Right lung (tissue), 5 donors: ENCODE data around the gene ASAP2. TPM values are rescaled to one million over a fixed set of nuclear protein-coding genes. Genes with fewer than 3 reads are reported as not detected.
"Not testable (repeated sequence)": the region's sequence is repeated elsewhere in the genome, so short reads cannot be mapped to it uniquely, and the experiment has no call there.

Experiments used
- DNase-seq, 2 donors: peaks; one replicate each; pipeline ENCODE4 v3.0.0-alpha.2; 2013
- polyA plus RNA-seq, 5 donors: library from polyadenylated mRNA; unstranded; fragments of 120-200 nt; gene quantifications; one replicate each; pipeline versions ENCODE4 v1.2.1 to v1.2.3, GENCODE V29; 2013; ENCODE audit warnings: inconsistent platforms in 1 of 5, low replicate concordance in 1 of 5; ENCODE audit not compliant: insufficient read length in 5 of 5, insufficient read depth in 1 of 5

ASAP2 gene
- polyA plus RNA-seq, 5 donors, result 22.4 to 36.3 (median 33.7) TPM

GRCh38 chr2:9377461-9378097 is 171.0 kb downstream of the ASAP2 start:
- DNase-seq, result no peak

GRCh38 chr2:9378433-9379390 is 172.1 kb downstream of the ASAP2 start:
- no peak for DNase-seq

DNA sequence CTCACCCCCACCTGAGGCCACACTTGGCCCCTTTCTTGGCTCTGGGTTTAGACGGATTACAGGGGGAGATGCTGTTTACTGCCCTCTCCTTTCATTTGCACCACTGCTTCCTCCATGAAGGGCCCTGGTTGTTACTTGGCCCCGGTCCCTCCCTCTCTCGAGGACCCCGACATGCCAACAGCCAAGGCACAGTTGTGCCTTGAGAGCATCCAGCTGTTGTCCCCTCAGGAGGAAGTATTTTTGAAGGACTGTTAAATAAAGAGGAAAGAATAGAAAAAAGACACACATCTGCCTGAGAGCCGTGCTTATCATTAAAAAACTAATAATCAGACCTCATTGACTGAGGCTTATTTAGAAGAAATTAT is 172.8 kb downstream of the ASAP2 start:
- peak; percentile 49 to 51 for DNase-seq

GRCh38 chr2:9380702-9381628 is 174.4 kb downstream of the ASAP2 start:
- no peak for DNase-seq

DNA sequence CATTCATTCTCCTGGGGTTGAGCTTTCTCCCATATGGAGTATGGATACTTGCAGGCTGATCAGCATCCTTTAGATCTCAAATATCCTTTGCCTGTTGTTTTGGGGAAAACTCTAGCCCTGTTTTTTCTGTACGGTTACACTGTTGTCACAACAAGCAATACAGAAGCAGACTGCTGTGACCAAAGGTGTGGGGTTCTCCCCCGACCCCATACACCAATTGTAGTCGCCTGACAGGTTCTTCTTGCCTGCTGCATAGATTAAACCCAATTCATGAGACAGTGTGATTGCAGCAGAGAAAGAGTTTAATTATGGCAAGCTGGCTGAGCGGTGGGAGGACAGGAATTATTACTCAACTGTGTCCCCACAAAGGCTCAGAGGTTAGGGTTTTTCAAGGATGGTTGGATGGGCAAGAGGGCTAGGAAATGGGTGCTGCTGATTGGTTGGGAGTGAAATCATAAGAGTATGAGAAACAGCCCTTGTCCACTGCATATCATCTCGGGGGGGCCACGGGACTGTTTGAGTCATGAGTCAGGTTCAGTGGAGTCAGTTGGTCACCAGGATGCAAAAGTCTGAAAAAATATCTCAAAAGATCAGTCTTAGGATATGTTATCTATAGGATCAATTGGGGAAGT is 176.1 kb downstream of the ASAP2 start:
- no peak for DNase-seq

GRCh38 chr2:9384521-9384920 is 177.9 kb downstream of the ASAP2 start:
- DNase-seq, result no peak

DNA sequence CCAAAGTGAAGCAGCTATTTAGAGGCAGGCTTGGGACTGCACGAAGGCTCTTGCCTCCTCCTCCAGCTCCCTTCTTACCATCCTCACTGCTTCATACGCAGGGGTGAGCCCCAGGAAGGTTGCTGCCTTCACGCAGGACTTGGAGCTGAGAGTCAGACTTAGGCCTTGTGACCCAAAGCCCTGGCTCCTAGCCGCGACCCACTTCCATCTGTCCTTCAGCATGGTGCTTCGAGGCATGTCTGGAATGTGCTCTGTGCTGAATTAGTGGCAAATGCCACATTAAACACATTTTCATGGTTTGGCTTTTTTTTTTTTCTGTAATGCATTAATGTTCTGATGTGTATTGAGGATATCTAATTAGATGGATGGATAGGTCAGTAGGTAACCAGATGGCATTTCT is 179.2 kb downstream of the ASAP2 start:
- no peak for DNase-seq

- DNase-seq, result no peak
Observed at GRCh38 chr2:9388199-9388681, 181.6 kb downstream of the ASAP2 start.

DNA sequence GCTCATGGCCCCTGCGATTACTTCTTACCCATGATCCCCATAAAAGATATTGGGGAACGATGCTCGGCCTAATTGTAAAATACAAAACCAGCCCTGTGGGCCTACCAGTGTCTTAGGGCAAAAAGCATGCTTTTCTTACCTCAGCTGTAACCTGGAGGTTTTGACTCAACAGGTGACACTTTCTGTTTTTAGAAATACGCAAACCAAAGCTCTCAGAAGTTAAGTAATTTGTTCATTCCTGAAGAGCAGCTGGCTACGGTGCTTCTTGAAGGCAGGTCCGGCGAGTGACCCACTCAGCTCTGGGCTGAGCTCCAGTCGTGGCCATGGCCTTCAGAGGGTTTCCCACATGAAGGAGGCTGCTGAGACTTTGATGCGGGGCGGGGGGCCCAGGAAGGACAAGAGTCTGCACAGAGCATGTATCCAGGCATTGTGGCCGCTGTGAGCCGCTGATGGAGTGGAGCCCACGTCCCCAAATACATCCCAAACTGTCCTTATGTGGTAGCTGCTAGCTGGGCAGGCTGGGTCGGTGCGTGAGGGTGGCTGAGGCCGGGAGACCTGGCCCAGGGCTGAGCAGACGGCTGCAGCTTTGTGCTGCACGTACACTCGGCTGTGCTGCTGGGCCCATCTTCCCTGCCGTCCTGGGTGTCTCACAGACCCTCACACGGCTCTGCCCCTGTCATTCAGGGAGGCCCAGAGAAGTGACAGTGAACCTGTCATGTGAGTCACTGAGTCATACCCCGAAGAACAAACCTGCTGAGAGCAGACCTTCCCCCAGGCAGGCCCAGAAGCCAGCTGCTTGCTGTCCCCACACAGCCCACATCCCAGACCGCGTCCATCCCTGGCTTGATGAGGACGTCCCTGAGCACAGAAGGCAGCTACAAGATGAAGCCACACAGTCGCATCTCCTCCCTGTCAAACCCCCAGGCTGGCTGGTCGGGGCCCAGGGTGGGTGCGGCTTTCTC is 182.6 kb downstream of the ASAP2 start:
- DNase-seq, result no peak

GRCh38 chr2:9390151-9390850 is 183.7 kb downstream of the ASAP2 start:
- no peak for DNase-seq

- no peak for DNase-seq
Observed at GRCh38 chr2:9390991-9391390, 184.4 kb downstream of the ASAP2 start.

DNA sequence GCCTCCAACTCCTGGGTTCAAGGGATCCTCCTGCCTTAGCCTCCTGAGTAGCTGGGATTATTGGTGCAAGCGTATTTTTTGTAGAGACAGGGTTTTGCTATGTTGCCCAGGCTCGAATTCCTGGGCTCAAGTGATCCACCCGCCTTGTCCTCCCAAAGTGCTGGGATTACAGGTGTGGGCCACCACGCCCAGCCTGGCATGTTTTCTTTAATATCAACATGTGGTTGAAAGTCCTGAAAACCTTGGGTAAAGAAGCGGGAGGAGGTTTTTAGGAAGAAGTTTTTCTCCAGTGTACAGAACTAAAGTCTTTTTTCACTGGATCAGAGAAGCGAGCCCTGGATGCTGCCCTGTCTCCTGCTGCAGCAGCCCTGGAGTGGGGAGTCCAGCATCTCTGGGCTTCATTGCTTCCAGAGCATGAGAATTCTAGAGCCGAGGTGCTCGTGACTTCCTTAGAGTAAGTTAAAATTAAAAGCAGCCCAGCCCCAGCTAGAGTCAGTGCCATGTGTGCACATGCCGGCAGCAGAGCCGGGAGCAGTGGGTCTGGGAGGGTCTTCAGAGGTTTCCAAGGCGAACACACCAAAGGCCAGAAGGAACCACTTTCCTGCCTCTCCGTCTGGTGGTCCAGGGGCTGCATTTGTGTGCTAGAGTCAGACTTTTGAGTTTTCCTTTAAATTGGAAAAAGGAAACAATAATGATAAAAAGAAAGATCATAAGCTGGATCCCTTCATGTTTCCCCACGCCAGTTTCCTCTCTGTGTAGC is 185.5 kb downstream of the ASAP2 start:
- DNase-seq, result no peak

GRCh38 chr2:9392898-9393765 is 186.5 kb downstream of the ASAP2 start:
- no peak for DNase-seq

DNA sequence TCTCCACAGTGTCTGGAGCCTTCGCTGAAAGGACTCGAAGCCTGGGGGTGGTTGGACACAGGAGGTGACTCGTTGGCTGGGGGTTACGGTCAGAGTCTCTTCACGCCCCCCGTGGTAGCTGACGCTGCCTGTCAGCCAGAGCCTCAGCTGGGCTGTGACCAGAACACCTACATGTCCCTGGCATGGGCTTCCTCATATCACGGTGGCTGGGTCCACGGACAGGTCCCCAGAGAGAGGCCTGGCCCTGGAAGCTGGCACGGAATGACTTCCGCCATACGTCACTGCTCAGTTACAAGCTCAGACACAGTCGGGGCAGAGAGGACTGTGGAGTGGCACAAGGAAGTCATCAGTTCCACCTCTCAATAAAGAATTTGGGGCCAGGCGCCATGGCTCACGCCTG is 188.2 kb downstream of the ASAP2 start:
- no peak for DNase-seq

- no peak for DNase-seq
Observed at GRCh38 chr2:9397201-9397600, 190.6 kb downstream of the ASAP2 start.

- not testable (repeated sequence) for DNase-seq
Observed at GRCh38 chr2:9398251-9398650, 191.6 kb downstream of the ASAP2 start.

GRCh38 chr2:9398881-9399780 is 192.5 kb downstream of the ASAP2 start:
- no peak for DNase-seq
